Activated naive CD8-positive, alpha-beta T cell treated with anti-CD3 and anti-CD28 coated beads, Interleukin-2, amount 50 U/mL, for 16 hours (primary cell): ENCODE results near the gene ADAM11.

ENCODE experiments used
- DNase-seq: peaks from one replicate; pipeline ENCODE4 v3.0.0-alpha.2; 2020; ENCODE audit warnings: low read depth, low spot score

Gene ADAM11

GRCh38 chr17:44830359-44831288 is 71.8 kb downstream of the ADAM11 start:
- DNase-seq = no peak

DNA sequence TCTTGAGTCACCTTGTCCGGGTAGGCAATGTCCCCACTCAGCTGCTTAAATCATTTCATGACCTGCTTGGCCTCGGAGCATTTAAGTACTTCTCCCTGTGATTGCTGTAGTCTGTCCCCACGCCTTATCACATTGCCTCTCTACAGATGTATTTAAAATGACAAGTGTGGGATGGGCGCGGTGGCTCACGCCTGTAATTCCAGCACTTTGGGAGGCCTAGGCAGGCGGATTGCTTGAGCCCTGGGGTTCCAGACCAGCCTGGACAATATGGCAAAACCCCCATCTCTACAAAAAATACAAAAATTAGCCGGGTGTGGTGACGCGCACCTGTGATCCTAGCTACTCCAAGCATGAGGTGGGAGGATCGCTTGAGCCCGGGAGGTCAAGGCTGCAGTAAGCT is 72.6 kb downstream of the ADAM11 start:
- no peak for DNase-seq
